ENCODE results near the gene HMG20B.

The HMG20B gene

DNA sequence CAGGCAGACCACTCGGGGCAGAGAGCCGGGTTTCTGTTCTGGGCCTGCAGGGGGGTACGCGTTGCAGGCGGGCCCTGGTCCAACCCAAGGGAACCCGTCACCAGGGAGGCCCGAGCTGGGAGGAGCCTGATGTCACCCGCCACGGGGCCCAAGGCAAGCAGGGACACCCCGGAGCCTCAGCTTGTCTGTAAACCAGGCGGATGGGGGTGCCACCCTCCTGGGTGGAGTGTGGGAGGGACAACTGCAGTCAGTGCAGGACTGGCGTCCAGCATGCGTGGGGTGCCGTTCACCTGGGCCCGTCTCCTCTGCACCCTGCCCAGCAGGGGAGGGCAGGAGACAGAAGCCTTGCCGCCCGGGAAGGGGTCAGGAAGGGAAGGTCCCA lies 46.9 kb downstream of the HMG20B start:
- TF ChIP-seq, protein P1, sequence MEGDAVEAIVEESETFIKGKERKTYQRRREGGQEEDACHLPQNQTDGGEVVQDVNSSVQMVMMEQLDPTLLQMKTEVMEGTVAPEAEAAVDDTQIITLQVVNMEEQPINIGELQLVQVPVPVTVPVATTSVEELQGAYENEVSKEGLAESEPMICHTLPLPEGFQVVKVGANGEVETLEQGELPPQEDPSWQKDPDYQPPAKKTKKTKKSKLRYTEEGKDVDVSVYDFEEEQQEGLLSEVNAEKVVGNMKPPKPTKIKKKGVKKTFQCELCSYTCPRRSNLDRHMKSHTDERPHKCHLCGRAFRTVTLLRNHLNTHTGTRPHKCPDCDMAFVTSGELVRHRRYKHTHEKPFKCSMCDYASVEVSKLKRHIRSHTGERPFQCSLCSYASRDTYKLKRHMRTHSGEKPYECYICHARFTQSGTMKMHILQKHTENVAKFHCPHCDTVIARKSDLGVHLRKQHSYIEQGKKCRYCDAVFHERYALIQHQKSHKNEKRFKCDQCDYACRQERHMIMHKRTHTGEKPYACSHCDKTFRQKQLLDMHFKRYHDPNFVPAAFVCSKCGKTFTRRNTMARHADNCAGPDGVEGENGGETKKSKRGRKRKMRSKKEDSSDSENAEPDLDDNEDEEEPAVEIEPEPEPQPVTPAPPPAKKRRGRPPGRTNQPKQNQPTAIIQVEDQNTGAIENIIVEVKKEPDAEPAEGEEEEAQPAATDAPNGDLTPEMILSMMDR (IDR thresholded peaks at IDR 0.05; ENCODE audit: borderline replicate concordance, insufficient read depth, low read depth, low read length): no peak
- H3K4me3 ChIP-seq (ENCODE audit: low read depth, low read length): no peak overlapping the region

GRCh38 chr19:3620145-3620816 lies 47.5 kb downstream of the HMG20B start:
- TF ChIP-seq, protein P1 (IDR thresholded peaks at IDR 0.05; ENCODE audit: borderline replicate concordance, insufficient read depth, low read depth, low read length): no peak
- no peak overlapping the region for H3K4me3 ChIP-seq (ENCODE audit: low read depth, low read length)

DNA sequence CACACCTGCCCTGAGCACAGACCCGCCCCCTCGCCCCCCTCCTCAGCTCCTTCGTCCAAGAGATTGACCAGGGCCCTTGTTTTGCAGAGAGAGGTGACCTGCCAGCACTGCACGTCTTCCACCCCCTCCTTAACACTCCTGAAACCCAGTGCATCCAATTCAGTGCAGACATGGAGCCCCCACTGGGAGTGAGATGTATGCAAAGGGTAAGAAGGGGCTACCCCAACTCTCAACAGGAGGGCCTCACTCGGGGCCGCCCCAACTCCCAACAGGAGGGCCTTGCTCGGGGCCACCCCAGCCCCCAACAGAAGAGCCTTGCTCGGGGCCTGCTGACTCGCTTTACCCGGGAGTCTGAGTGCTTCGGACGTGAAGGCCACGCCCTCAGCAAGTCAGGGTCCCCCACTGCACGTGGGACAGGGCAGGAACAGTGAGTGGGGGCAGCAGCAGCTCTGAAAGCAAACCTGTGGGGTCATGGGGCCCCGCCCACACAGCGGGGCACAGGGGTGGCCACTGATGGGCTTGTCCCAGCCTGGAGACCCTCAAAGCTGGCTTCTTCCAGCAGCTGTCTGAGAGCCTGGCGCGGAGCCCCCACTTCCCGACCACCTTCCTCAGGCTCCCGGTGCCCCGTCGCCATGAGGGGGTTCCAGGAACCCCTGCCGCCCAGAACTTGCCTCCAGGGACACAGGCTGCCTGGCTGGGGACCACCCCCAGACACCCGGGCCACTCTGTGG lies 48.2 kb downstream of the HMG20B start:
- TF ChIP-seq, protein P1 (IDR thresholded peaks at IDR 0.05; ENCODE audit: borderline replicate concordance, insufficient read depth, low read depth, low read length): no peak
- no peak overlapping the region for H3K4me3 ChIP-seq (ENCODE audit: low read depth, low read length)

- TF ChIP-seq, protein P1 (IDR thresholded peaks at IDR 0.05; ENCODE audit: borderline replicate concordance, insufficient read depth, low read depth, low read length): no peak
- H3K4me3 ChIP-seq (ENCODE audit: low read depth, low read length): no peak overlapping the region
Measured at GRCh38 chr19:3621689-3622088, 48.9 kb downstream of the HMG20B start.

DNA sequence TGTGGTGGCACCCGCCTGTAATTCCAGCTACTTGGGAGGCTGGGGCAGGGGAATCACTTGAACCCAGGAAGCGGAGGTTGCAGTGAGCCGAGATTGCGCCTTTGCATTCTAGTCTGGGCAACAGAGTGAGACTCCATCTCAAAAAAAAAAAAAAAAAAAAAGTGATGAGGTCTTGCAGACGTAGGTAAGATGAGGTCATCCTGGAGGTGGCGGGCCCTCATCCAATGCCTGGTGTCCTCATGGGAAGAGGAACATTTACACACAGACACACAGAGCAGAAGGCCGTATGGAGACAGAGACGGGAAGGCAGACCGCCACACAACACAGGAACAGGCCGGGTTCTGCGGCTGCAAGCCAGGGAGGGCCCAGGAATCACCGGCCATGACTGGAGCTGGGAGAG lies 49.5 kb downstream of the HMG20B start:
- TF ChIP-seq, protein P1 (IDR thresholded peaks at IDR 0.05; ENCODE audit: borderline replicate concordance, insufficient read depth, low read depth, low read length): no peak
- no peak overlapping the region for H3K4me3 ChIP-seq (ENCODE audit: low read depth, low read length)

- no peak overlapping the region for H3K4me3 ChIP-seq (ENCODE audit: low read depth, low read length)
- TF ChIP-seq, protein P1 (IDR thresholded peaks at IDR 0.05; ENCODE audit: borderline replicate concordance, insufficient read depth, low read depth, low read length): no peak
Measured at GRCh38 chr19:3623716-3624115, 51.0 kb downstream of the HMG20B start.

DNA sequence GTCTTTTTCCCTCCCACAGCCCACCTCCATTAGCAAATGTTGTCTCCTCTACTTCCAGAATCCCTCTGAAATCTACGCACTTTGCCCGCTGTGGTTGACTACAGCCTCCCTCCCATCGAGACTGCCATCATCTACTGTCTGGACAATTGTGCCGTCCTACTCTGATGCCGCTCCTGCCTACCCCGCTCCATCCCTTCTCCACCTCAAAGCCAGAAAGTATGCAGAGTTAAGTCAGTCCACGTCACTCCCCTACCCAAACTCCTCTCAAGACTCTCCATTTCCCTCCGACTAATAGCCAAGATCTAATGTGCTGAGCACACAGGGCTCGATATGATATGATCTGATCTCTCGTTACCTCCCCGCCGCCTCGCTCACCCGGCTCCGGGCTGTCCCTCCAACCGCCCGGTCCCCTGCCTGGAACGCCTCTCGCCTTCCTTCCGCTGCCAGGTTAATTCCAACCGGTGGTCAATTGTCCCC lies 53.3 kb downstream of the HMG20B start:
- TF ChIP-seq, protein P1 (IDR thresholded peaks at IDR 0.05; ENCODE audit: borderline replicate concordance, insufficient read depth, low read depth, low read length): no peak
- peak overlapping the region; percentile 99 for H3K4me3 ChIP-seq (ENCODE audit: low read depth, low read length)

All from GM12875 (cell line).